Placental epithelial cell (primary cell): Measurements from ENCODE around the gene CRELD1. TPM values are rescaled to one million over a fixed set of nuclear protein-coding genes. Genes with fewer than 3 reads are reported as not detected.

Source experiments
- small RNA-seq: library from RNA; depleted of rRNA; stranded (forward); fragments of <200 nt; gene quantifications from one replicate; pipeline ENCODE3, GENCODE V24; 2012
- total RNA-seq: library from RNA; depleted of rRNA; stranded (reverse); fragments of >200 nt; gene quantifications from 2 replicates; pipeline ENCODE4 v1.2.3, GENCODE V29; 2012

The CRELD1 gene
- 33.5 and 40.8 TPM in 2 replicates for total RNA-seq

GRCh38 chr3:9933561-9934234 lies at the start of gene CRELD1:
TSS of gene CRELD1 (plus strand) at chr3:9933834. CDS start at chr3:9934439, 605 bp downstream.

GRCh38 chr3:9890249-9891071 lies 43.2 kb upstream of the CRELD1 start, which contains the start of gene JAGN1:
TSS of gene JAGN1 (plus strand) at chr3:9890610. CDS start at chr3:9890723, 113 bp downstream.

DNA sequence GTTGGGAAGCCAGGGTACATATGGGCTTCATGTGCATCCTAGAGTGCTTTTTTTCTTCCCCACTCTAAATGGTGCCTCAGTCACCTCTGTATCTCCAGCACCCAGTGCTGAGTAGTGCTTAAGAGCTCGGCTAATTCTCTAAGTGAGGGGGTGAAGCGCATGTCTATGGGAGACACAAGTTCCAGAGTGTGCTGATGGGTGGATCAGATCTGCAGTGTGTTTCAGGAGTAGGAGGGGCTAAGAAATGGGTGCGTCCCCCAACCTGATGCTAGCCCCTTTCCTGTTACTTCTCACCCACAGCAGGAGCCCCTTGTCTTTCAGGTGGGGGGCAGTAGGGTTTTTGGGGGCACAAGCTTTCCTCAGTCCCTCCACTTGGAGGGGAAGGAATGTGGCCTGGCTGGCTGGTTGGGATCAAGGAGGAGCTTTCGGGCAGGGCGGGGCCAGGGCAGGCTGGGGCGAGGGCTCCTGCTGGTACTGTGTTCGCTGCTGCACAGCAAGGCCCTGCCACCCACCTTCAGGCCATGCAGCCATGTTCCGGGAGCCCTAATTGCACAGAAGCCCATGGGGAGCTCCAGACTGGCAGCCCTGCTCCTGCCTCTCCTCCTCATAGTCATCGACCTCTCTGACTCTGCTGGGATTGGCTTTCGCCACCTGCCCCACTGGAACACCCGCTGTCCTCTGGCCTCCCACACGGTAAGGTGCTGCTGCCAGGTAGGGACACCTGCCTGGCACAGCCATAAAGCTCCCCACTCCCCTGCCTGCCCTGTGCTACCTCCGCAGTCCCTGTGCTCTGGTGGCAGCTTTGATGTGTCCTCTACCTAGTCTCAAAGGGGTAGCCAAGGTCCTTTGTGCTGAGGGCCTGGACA lies 31.0 kb upstream of the CRELD1 start, which contains the start of gene IL17RE:
Gene IL17RE, plus strand, starts transcription at position 477 of the 866 bp plus-strand sequence. Its CDS starts 85 bp downstream, at position 562.

DNA sequence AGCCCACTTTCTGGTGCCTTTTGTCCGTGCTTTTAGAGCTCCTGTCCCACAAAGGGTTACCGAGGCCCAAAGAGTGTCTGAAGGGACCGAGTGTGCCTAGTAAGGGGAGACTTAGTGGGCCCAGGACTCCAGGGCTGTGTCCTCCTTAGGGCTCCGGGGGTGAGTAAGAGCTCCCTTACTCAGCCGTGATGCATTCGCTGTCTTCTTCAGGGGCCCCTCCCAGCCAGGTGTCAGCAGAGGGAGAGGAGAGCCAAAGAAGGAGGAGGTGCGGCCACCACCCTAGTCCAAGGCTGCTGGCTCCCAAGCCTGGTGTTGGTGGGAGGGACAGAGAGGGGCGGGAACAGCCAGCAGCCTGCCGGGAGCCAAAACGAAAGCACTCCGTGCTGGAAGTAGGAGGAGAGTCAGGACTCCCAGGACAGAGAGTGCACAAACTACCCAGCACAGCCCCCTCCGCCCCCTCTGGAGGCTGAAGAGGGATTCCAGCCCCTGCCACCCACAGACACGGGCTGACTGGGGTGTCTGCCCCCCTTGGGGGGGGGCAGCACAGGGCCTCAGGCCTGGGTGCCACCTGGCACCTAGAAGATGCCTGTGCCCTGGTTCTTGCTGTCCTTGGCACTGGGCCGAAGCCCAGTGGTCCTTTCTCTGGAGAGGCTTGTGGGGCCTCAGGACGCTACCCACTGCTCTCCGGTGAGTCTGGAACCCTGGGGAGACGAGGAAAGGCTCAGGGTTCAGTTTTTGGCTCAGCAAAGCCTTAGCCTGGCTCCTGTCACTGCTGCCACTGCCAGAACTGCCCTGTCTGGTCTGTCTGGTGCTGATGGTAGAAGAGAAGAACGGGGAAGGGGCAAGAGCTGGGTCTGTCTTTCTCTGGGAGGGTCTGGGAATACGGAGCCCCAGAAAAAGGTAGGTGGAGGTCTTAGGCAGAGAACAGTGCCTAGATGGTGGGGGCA lies 16.6 kb upstream of the CRELD1 start, which contains the start of gene IL17RC:
Gene IL17RC, plus strand, starts transcription at position 365 of the 947 bp plus-strand sequence. Its CDS starts 218 bp downstream, at position 583.

DNA sequence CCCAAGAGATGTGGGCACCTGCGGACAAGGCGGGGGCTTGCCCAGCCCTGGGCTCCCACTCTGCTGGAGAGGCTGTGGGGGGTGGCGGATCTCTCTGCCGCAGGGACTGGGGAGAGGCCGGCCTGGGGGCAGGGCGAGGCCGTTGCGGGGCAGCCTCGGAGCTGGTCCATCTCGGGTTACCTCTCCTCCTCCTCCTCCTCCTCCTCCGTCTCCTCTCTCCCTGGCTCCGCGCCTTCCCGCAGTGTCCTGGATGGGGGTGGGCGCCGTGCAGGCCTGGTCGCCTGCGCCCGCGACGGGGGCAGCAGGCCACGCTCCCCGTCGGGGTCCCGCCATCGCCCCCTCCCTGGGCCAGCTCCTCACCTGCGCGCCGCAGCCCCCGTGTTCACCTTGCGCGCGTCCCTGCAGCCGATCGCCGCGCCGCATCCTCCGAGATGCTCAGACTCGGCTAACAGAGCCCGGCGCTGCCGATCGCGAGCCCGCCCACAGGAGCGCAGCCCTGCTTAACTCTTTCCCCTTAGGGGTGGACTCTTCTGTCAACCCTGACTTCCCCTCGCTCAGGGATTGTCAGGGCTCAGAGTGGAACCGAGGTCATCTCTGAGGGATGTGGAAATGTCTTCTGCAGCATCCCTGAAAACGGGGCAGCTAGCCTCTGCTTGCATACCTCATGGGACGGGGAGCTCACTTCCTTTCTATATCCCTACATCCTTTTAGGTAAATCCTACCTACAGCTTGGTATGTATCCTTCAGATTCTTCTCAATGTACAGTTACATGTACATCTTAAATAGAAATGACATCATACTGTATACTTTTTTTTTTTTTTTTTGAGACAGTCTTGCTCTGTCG lies 18.6 kb downstream of the CRELD1 start, which contains the start of gene PRRT3:
Gene PRRT3, minus strand, starts transcription at position 447 of the 844 bp plus-strand sequence. CDS start 2,293 bp downstream, outside the sequence.

Small RNA genes lying within 50 kb of the gene (small RNA-seq; reads per million reads assigned to genes)
- gene RNU6-882P: 0.14 reads per million

Other genes with a start within 250 kb of the CRELD1 start
- gene CPNE9, start 230.0 kb upstream of the CRELD1 start, total RNA-seq: not detected in 2 replicates
- gene BRPF1, start 202.1 kb upstream of the CRELD1 start, total RNA-seq: 18.5 and 18.8 TPM in 2 replicates
- 27.1 and 29.4 TPM in 2 replicates for gene OGG1, start 183.9 kb upstream of the CRELD1 start, total RNA-seq
- gene CAMK1, start 163.9 kb upstream of the CRELD1 start, total RNA-seq: 1.6 and 2.5 TPM in 2 replicates
- gene TADA3, start 141.4 kb upstream of the CRELD1 start, total RNA-seq: 71.1 and 83.3 TPM in 2 replicates
- 159 and 256 TPM in 2 replicates for gene ARPC4, start 140.8 kb upstream of the CRELD1 start, total RNA-seq
- 24.4 and 90.3 TPM in 2 replicates for gene TTLL3, start 123.6 kb upstream of the CRELD1 start, total RNA-seq
- gene RPUSD3, start 89.8 kb upstream of the CRELD1 start, total RNA-seq: 53.8 and 120 TPM in 2 replicates
- 3.5 and 5.1 TPM in 2 replicates for gene CIDEC, start 53.6 kb upstream of the CRELD1 start, total RNA-seq
- 53.0 and 72.9 TPM in 2 replicates for gene JAGN1, start 43.2 kb upstream of the CRELD1 start, total RNA-seq
- 44.7 and 50.6 TPM in 2 replicates for gene IL17RE, start 31.0 kb upstream of the CRELD1 start, total RNA-seq
- gene IL17RC, start 16.7 kb upstream of the CRELD1 start, total RNA-seq: 365 and 408 TPM in 2 replicates
- gene PRRT3, start 18.6 kb downstream of the CRELD1 start, total RNA-seq: 1.8 and 3.1 TPM in 2 replicates
- 33.4 and 41.2 TPM in 2 replicates for gene EMC3, start 53.0 kb downstream of the CRELD1 start, total RNA-seq
- gene FANCD2, start 92.6 kb downstream of the CRELD1 start, total RNA-seq: 6.3 and 9.7 TPM in 2 replicates
- not detected in 2 replicates for gene FANCD2OS, start 174.4 kb downstream of the CRELD1 start, total RNA-seq
- gene BRK1, start 181.8 kb downstream of the CRELD1 start, total RNA-seq: 95.9 and 106 TPM in 2 replicates
- 32.9 and 47.5 TPM in 2 replicates for gene VHL, start 207.9 kb downstream of the CRELD1 start, total RNA-seq
- 0.87 and 1.6 TPM in 2 replicates for gene IRAK2, start 231.1 kb downstream of the CRELD1 start, total RNA-seq